ENCODE data around the gene MNDA. TPM values are rescaled to one million over a fixed set of nuclear protein-coding genes. Genes with fewer than 3 reads are reported as not detected.

MNDA gene
- total RNA-seq, 1 experiment from 2014 or later = not detected

GRCh38 chr1:158893654-158894053 lies 62.5 kb downstream of the MNDA start:
- Histone ChIP-seq H3F3A (ENCODE audit: low read length, unreplicated experiment) (no peaks in the 10 kb centered on the region), H3K27ac (ENCODE audit: low read length) (no peak overlapping the region), H4K20me1 (ENCODE audit: low read length) (no peaks in the 10 kb centered on the region), H3K36me3 (ENCODE audit: low read depth, low read length) (no peaks in the 10 kb centered on the region), H3K9me2 (replicated peaks; ENCODE audit: low read length) (no peaks in the 10 kb centered on the region), H3K9me3 (ENCODE audit: low read length) (no peaks in the 10 kb centered on the region), H3K4me3 (ENCODE audit: low read length) (no peak overlapping the region), H3K4me2 (ENCODE audit: low read length) (no peak overlapping the region), H2AFZ (ENCODE audit: low read length) (no peak overlapping the region), H3K79me2 (ENCODE audit: low read length) (no peaks in the 10 kb centered on the region), H3K27me3 (ENCODE audit: low read length) (peaks cover 7% of the 10 kb centered on the region; the same call in 1 of the 2 replicates), H3K4me1 (ENCODE audit: insufficient read depth, low read length) (no peaks in the 10 kb centered on the region), H3K9ac (ENCODE audit: low read length) (no peak overlapping the region)
- ChIA-PET CTCF (no interaction called here), POLR2A (ENCODE audit: unreplicated experiment) (no interaction called here)
- DNase-seq (no peak), ATAC-seq (no peak)
- intact Hi-C loops (cut with micrococcal nuclease) = no loop called here
- TF ChIP-seq EZH2phosphoT487 (IDR thresholded peaks at IDR 0.05; ENCODE audit: borderline replicate concordance, low read length) = no peak
- no peak for TF ChIP-seq EZH2 (IDR thresholded peaks at IDR 0.05; ENCODE audit: low read length, unreplicated experiment)
- no peak for TF ChIP-seq CTCF (conservative IDR thresholded peaks at IDR 0.05; ENCODE audit: low read depth, low read length)
- BruUV-seq (replicated peaks) = no TSS peak

- ATAC-seq (no peak), DNase-seq (no peak)
- no peaks in the 10 kb centered on the region for H3K36me3 ChIP-seq (ENCODE audit: low read depth, low read length)
- no peaks in the 10 kb centered on the region for H3K9me2 ChIP-seq (replicated peaks; ENCODE audit: low read length)
- no peak overlapping the region for H3K4me2 ChIP-seq (ENCODE audit: low read length)
- intact Hi-C loops (cut with micrococcal nuclease) = no loop called here
- ChIA-PET CTCF (no interaction called here), POLR2A (ENCODE audit: unreplicated experiment) (no interaction called here)
- H4K20me1 ChIP-seq (ENCODE audit: low read length) = no peaks in the 10 kb centered on the region
- TF ChIP-seq EZH2phosphoT487 (IDR thresholded peaks at IDR 0.05; ENCODE audit: borderline replicate concordance, low read length) (no peak), EZH2 (IDR thresholded peaks at IDR 0.05; ENCODE audit: low read length, unreplicated experiment) (no peak), CTCF (conservative IDR thresholded peaks at IDR 0.05; ENCODE audit: low read depth, low read length) (no peak)
- H3K27me3 ChIP-seq (ENCODE audit: low read length) = peaks cover 20% of the 10 kb centered on the region
- H3K79me2 ChIP-seq (ENCODE audit: low read length) = no peaks in the 10 kb centered on the region
- no peaks in the 10 kb centered on the region for H3K4me1 ChIP-seq (ENCODE audit: insufficient read depth, low read length)
- BruUV-seq (replicated peaks) = no TSS peak
- H3K9ac ChIP-seq (ENCODE audit: low read length) = no peak overlapping the region
- no peak overlapping the region for H3K27ac ChIP-seq (ENCODE audit: low read length)
- H3K4me3 ChIP-seq (ENCODE audit: low read length) = no peak overlapping the region
- H2AFZ ChIP-seq (ENCODE audit: low read length) = no peak overlapping the region
- no peaks in the 10 kb centered on the region for H3F3A ChIP-seq (ENCODE audit: low read length, unreplicated experiment)
- no peaks in the 10 kb centered on the region for H3K9me3 ChIP-seq (ENCODE audit: low read length)
These were observed 67.6 kb downstream of the MNDA start for GRCh38 chr1:158898722-158899121.

Other genes starting within 250 kb of the MNDA start
- not detected in 2 replicates for gene OR10Z1, start 226.1 kb upstream of the MNDA start, total RNA-seq (2014; rRNA removed)
- gene SPTA1, start 144.6 kb upstream of the MNDA start, total RNA-seq (2014; rRNA removed) = not detected in 2 replicates
- gene OR6K2, start 130.7 kb upstream of the MNDA start, total RNA-seq (2014; rRNA removed) = not detected in 2 replicates
- not detected in 2 replicates for gene OR6K3, start 110.6 kb upstream of the MNDA start, total RNA-seq (2014; rRNA removed)
- not detected in 2 replicates for gene OR6K6, start 76.6 kb upstream of the MNDA start, total RNA-seq (2014; rRNA removed)
- not detected in 2 replicates for gene OR6N1, start 59.2 kb upstream of the MNDA start, total RNA-seq (2014; rRNA removed)
- not detected in 2 replicates for gene OR6N2, start 50.1 kb upstream of the MNDA start, total RNA-seq (2014; rRNA removed)
- gene PYHIN1, start 100.2 kb downstream of the MNDA start, total RNA-seq (2014; rRNA removed) = not detected in 2 replicates
- 0.98 and 1.3 TPM in 2 replicates for gene IFI16, start 178.6 kb downstream of the MNDA start, total RNA-seq (2014; rRNA removed)
- gene AIM2, start 245.4 kb downstream of the MNDA start, total RNA-seq (2014; rRNA removed) = not detected in 2 replicates

All from PC-3 (cell line).